Natural killer cell (primary cell): Measurements from ENCODE around the gene NF1. TPM values are rescaled to one million over a fixed set of nuclear protein-coding genes. Genes with fewer than 3 reads are reported as not detected.

Experiments
- ATAC-seq, 3 donors: fragments of 150-1000 bp in 2 of 3; fragments of 200-7000 bp in 1 of 3; cut with Tn5 transposase; 1 replicate in 1 of 3; 2 replicates in 2 of 3; pipeline ENCODE4 v1.10.0; 2021; ENCODE audit warnings: mild to moderate bottlenecking in 2 of 3, moderate library complexity in 2 of 3
- DNase-seq, 2 donors: peaks; one replicate each; pipeline versions ENCODE4 v3.0.0 to v3.0.0-alpha.2; 2013 to 2021; ENCODE audit warnings: mixed read lengths in 1 of 2
- H3K27ac ChIP-seq: one replicate; pipeline ENCODE4 v1.5.1; 2013; ENCODE audit warnings: mild to moderate bottlenecking, low read length
- H3K27me3 ChIP-seq: one replicate; pipeline ENCODE4 v1.6.1; 2013; ENCODE audit warnings: low read length; ENCODE audit not compliant: control insufficient read depth, insufficient read depth
- H3K36me3 ChIP-seq: one replicate; pipeline ENCODE4 v1.6.1; 2013; ENCODE audit warnings: low read length; ENCODE audit not compliant: control insufficient read depth, insufficient read depth
- H3K4me1 ChIP-seq: one replicate; pipeline ENCODE4 v1.6.1; 2013; ENCODE audit warnings: low read length; ENCODE audit not compliant: control insufficient read depth, insufficient read depth
- H3K4me3 ChIP-seq: one replicate; pipeline ENCODE4 v1.5.1; 2013; ENCODE audit warnings: low read length
- H3K9me3 ChIP-seq: one replicate; pipeline ENCODE4 v1.6.1; 2013; ENCODE audit warnings: low read length; ENCODE audit not compliant: control insufficient read depth, insufficient read depth
- H3K27ac Mint-ChIP-seq, 2 donors: one replicate each; pipeline ENCODE4 v1.8.0; 2022; ENCODE audit warnings: mild to moderate bottlenecking in 2 of 2, mixed read lengths in 2 of 2, moderate library complexity in 1 of 2
- H3K27me3 Mint-ChIP-seq, 2 donors: one replicate each; pipeline ENCODE4 v1.8.0; 2022; ENCODE audit warnings: low read depth in 2 of 2, mixed read lengths in 2 of 2
- H3K36me3 Mint-ChIP-seq: one replicate; pipeline ENCODE4 v1.8.0; 2022; ENCODE audit warnings: mixed read lengths
- H3K4me1 Mint-ChIP-seq, 2 donors: one replicate each; pipeline ENCODE4 v1.8.0; 2022; ENCODE audit warnings: mixed read lengths in 2 of 2
- H3K4me3 Mint-ChIP-seq: one replicate; pipeline ENCODE4 v1.8.0; 2022; ENCODE audit warnings: mild to moderate bottlenecking, moderate library complexity, mixed read lengths
- H3K9me3 Mint-ChIP-seq, 2 donors: one replicate each; pipeline ENCODE4 v1.8.0; 2022; ENCODE audit warnings: mixed read lengths in 2 of 2
- WGBS: methylation state at CpG from one replicate; pipeline ENCODE4 v1.1.7; 2013; ENCODE audit warnings: missing lambda C conversion rate; ENCODE audit not compliant: insufficient coverage; 5-methylcytosine and 5-hydroxymethylcytosine counted together
- intact Hi-C: fragments of 100-400 bp; cut with micrococcal nuclease; formaldehyde crosslinking; loops from one replicate; pipeline ENCODE4 v1.14.2; 2022
- total RNA-seq, 4 donors: library from RNA; stranded (reverse); fragments of 120-200 nt in 1 of 4; gene quantifications; one replicate each; pipeline versions ENCODE4 v1.2.3 to v1.2.4, GENCODE V29; 2013 to 2022
- TF ChIP-seq, protein P1 (sequence below): fragments of 200-600 bp; IDR thresholded peaks from one replicate; pipeline ENCODE4 v1.8.0; 2022; ENCODE audit warnings: antibody characterized with exemption

Gene NF1
- total RNA-seq, 3 donors from 2014 or later (not counting 1 experiment from before 2014, with no cell fraction given), result 30.3 to 40.7 (median 38.8) TPM

DNA sequence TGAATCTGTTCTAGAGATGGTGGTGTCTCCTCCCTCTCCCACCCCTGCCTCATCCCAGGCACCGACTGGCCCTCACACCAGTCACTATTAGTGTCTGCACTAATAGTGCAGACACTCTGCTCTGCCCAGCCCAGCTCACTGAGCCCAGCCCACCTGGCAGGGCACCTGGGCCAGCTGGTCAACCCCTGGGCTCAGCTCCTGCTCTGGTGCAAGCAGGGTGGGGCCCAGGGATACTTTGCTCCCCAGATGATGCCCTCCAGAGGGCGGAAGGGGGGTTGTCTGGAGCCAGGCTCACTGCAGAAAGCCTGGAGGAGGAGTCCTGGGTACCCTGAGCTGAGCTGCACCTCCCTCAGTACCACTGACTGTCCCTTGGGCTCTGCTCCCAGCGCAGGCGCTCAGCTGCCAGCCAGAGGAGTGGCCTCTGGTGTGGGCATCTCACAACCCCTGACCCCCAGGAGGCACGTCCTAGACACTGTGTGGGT lies 311.2 kb downstream of the NF1 start:
- no peak for ATAC-seq

DNA sequence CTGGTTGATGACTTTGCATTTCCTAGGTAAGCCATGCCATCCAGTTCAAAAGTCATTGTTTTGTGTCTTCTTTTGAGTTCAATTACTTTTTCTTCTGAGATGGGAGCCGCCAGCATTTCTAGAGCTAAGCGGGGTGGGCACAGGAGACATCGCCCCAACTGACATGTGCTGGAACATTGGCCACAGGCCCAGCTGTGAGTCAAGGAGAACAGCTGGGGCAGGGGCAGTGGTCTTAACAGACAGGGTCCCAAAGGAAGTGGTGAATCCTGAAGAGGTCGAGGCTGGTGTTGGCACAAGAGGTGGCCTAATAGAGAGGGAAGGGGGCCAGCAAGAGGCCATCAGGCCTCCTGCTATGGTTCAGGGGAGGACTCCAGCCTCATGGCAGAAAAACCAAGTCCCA lies 313.8 kb downstream of the NF1 start:
- no peak overlapping the region for H3K4me3 ChIP-seq
- WGBS, result 84% methylated on average over 4 of the region's 4 CpGs
- no peak overlapping the region for H3K27ac ChIP-seq
- Mint-ChIP-seq H3K27me3 (peaks cover 0 to 8% of the 10 kb centered on the region in 2 donors), H3K9me3 (no peaks in the 10 kb centered on the region), H3K27ac (no peak overlapping the region), H3K4me1 (no peaks in the 10 kb centered on the region), H3K4me3 (no peak overlapping the region), H3K36me3 (no peaks in the 10 kb centered on the region)
- ATAC-seq, result no peak
- intact Hi-C loops, result no loop called here
- no peaks in the 10 kb centered on the region for H3K36me3 ChIP-seq
- no peaks in the 10 kb centered on the region for H3K9me3 ChIP-seq
- no peak for DNase-seq
- H3K27me3 ChIP-seq, result no peaks in the 10 kb centered on the region
- no peaks in the 10 kb centered on the region for H3K4me1 ChIP-seq
- TF ChIP-seq, protein P1, sequence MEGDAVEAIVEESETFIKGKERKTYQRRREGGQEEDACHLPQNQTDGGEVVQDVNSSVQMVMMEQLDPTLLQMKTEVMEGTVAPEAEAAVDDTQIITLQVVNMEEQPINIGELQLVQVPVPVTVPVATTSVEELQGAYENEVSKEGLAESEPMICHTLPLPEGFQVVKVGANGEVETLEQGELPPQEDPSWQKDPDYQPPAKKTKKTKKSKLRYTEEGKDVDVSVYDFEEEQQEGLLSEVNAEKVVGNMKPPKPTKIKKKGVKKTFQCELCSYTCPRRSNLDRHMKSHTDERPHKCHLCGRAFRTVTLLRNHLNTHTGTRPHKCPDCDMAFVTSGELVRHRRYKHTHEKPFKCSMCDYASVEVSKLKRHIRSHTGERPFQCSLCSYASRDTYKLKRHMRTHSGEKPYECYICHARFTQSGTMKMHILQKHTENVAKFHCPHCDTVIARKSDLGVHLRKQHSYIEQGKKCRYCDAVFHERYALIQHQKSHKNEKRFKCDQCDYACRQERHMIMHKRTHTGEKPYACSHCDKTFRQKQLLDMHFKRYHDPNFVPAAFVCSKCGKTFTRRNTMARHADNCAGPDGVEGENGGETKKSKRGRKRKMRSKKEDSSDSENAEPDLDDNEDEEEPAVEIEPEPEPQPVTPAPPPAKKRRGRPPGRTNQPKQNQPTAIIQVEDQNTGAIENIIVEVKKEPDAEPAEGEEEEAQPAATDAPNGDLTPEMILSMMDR, result no peak

More for the DNA sequence above, 311.2 kb downstream of the NF1 start:
- intact Hi-C loops, result no loop called here
- no peaks in the 10 kb centered on the region for H3K36me3 Mint-ChIP-seq
- Histone ChIP-seq H3K36me3 (no peaks in the 10 kb centered on the region), H3K27ac (no peak overlapping the region), H3K9me3 (no peaks in the 10 kb centered on the region), H3K27me3 (no peaks in the 10 kb centered on the region), H3K4me3 (no peak overlapping the region), H3K4me1 (no peaks in the 10 kb centered on the region)
- H3K27me3 Mint-ChIP-seq, result peaks cover 0 to 8% of the 10 kb centered on the region in 2 donors
- 86% methylated on average over 5 of the region's 5 CpGs for WGBS
- no peak overlapping the region for H3K27ac Mint-ChIP-seq
- TF ChIP-seq, protein P1, result no peak
- H3K9me3 Mint-ChIP-seq, result no peaks in the 10 kb centered on the region
- H3K4me3 Mint-ChIP-seq, result no peak overlapping the region
- DNase-seq, result no peak
- H3K4me1 Mint-ChIP-seq, result no peaks in the 10 kb centered on the region

DNA sequence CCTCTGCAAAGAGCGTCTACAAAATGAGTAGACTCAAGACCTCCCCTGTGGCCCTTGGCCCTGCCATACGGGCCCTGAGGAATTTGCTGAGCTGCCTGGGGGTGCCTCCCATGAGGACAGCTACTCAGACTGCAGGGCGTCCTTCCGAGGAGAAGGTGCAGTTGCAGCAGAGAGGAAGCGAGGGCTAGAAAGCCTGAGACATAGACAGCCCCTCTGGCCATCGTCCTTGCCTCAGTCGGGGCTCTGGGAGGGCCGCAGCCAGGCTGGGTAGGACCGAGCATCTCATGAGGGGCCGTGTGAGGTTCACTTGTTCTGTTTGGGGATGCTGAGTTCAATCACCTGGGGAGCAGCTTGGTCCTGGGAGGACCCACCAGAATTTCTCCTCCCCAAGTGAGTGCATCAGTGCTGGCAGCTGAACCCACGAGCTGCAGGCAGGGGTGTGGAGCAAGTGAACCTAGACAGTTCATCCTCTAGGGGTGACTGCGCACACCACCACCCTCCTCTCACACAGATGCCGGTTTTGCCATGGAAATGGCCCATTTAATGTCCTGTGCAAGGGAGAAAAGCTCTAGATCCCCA lies 317.0 kb downstream of the NF1 start:
- H3K4me1 ChIP-seq, result peaks cover 3% of the 10 kb centered on the region
- TF ChIP-seq, protein P1, result no peak
- no peak overlapping the region for H3K4me3 ChIP-seq
- Mint-ChIP-seq H3K27ac (no peak overlapping the region), H3K9me3 (no peaks in the 10 kb centered on the region), H3K36me3 (no peaks in the 10 kb centered on the region), H3K4me3 (no peak overlapping the region), H3K4me1 (no peaks in the 10 kb centered on the region), H3K27me3 (peaks cover 0 to 3% of the 10 kb centered on the region in 2 donors)
- DNase-seq, result no peak
- ATAC-seq, result no peak
- no peaks in the 10 kb centered on the region for H3K36me3 ChIP-seq
- no peaks in the 10 kb centered on the region for H3K27me3 ChIP-seq
- H3K9me3 ChIP-seq, result no peaks in the 10 kb centered on the region
- intact Hi-C loops, result no loop called here
- WGBS, result 91% methylated on average over 13 of the region's 13 CpGs
- H3K27ac ChIP-seq, result no peak overlapping the region

DNA sequence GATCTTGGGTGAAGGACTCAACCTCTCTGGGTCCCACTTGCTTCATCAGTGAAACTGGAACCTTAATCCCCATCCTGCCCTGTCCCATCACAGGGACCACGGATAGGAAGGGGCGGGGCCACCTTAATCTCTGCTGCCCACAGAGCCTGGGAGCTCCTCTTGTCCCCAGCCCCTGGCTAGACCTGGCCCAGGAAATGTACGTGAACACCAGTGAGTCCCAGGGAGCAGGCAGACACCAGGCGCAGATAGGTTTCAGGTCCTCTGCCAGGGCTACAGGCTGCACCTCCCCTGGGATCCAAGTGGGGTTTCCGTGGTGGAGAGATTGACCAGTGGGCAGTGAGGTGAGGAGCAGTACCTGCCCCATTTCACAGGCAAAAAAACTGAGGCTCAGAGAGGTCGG lies 317.7 kb downstream of the NF1 start:
- Histone ChIP-seq H3K27me3 (no peaks in the 10 kb centered on the region), H3K27ac (no peak overlapping the region), H3K36me3 (no peaks in the 10 kb centered on the region), H3K4me1 (peaks cover 3% of the 10 kb centered on the region), H3K4me3 (no peak overlapping the region), H3K9me3 (no peaks in the 10 kb centered on the region)
- TF ChIP-seq, protein P1, result no peak
- Mint-ChIP-seq H3K4me3 (no peak overlapping the region), H3K9me3 (no peaks in the 10 kb centered on the region), H3K4me1 (no peaks in the 10 kb centered on the region), H3K36me3 (no peaks in the 10 kb centered on the region), H3K27ac (no peak overlapping the region), H3K27me3 (peaks cover 0 to 3% of the 10 kb centered on the region in 2 donors)
- no peak for DNase-seq
- ATAC-seq, result no peak
- 75% methylated on average over 6 of the region's 6 CpGs for whole genome bisulfite sequencing
- intact Hi-C loops, result no loop called here
